Measurements from ENCODE around the gene GMFB.
"Not testable (repeated sequence)": the region's sequence is repeated elsewhere in the genome, so short reads cannot be mapped to it uniquely, and the experiment has no call there.

Gene GMFB

DNA sequence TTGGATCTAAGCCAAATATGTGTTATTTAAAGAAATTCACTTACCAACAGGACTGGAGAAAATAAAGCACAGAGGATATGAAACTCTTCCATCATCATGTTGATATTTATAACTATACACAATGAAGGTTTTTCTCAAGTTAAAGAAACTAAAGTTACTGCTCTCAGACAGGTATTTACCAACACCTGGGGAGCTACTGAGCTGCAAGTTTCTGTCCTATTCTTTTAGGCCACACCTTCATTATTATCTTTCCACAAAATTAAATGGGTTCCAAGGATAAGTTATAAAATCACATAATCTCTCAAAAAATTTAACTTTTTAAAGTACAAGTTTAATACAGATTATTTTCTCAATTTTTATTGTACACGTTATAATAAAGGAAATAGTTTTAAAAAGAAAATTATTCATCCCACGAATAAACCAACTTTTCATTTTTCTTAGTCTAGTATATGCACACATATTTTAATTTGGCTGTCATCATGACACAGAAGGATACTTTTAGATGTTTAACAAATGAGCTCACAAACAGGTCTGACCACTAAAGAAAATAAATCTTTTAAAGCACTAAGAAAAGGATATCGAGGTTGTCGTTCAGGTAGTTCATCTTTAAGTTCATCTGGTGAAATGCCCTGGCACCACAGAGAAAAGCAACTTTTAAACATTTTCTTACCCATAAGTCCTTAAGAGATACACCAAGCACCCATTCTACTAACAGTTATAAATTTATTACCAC is 7.8 kb downstream of the GMFB start:
- H3K4me3 Mint-ChIP-seq = no peak overlapping the region

DNA sequence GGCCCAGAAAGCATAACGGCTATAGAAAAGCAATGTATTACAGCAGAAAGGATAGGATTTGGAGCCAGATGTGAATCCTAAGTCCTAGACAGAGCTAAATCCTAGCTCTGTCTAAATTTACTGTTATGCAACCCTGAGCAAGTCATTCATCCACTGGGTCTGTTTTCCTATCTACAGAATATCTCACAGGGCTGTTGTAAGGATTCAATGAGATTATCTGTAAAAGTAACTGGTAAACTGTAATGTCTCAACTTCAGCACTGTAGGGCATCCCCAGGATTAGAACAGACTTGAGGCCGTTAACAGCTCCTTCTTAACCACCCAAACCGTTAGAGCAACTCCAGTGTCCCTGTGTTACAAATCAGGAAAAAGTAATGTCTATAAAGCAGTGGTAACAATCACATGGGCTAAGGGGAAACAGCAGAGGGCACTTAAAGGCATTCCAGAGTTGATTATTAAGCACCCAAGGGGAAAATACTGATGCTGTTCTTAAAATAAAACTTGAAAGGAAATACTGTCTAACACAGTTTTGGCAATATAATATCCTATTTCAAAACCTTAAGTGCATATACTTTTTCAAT is 10.1 kb downstream of the GMFB start:
- Mint-ChIP-seq H3K36me3 (peaks cover 53% of the 10 kb centered on the region), H3K9me3 (peaks cover 2% of the 10 kb centered on the region), H3K27ac (no peak overlapping the region), H3K4me1 (peaks cover 17% of the 10 kb centered on the region), H3K27me3 (no peaks in the 10 kb centered on the region), H3K4me3 (no peak overlapping the region)
- ATAC-seq = no peak

More for the DNA sequence above, 7.8 kb downstream of the GMFB start:
- ATAC-seq = no peak
- peaks cover 36% of the 10 kb centered on the region for H3K36me3 Mint-ChIP-seq
- no peaks in the 10 kb centered on the region for H3K27me3 Mint-ChIP-seq
- no peak overlapping the region for H3K27ac Mint-ChIP-seq
- H3K9me3 Mint-ChIP-seq = peaks cover 2% of the 10 kb centered on the region
- peaks cover 40% of the 10 kb centered on the region for H3K4me1 Mint-ChIP-seq

DNA sequence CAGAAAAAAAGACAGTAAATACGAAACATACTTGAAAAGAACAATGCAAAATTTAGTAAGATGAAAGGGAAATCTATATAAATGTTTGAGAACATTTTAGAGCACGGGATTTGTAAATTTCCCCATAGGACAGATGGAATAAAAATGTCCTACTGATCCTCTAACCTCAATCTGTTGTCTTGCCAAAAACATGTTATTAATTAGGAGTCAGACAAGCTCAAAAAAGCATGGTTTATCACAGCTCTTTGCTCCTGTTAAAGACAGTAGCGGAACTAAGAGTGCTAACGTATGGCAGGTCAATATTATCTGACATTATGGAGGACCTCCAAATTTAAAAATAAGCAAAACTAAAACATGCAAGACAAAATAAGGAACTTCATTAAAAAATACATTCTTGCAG is 12.9 kb downstream of the GMFB start:
- H3K4me3 Mint-ChIP-seq = no peak overlapping the region
- H3K27me3 Mint-ChIP-seq = no peaks in the 10 kb centered on the region
- ATAC-seq = no peak
- no peaks in the 10 kb centered on the region for H3K4me1 Mint-ChIP-seq
- no peaks in the 10 kb centered on the region for H3K9me3 Mint-ChIP-seq
- peaks cover 58% of the 10 kb centered on the region for H3K36me3 Mint-ChIP-seq
- H3K27ac Mint-ChIP-seq = no peak overlapping the region

DNA sequence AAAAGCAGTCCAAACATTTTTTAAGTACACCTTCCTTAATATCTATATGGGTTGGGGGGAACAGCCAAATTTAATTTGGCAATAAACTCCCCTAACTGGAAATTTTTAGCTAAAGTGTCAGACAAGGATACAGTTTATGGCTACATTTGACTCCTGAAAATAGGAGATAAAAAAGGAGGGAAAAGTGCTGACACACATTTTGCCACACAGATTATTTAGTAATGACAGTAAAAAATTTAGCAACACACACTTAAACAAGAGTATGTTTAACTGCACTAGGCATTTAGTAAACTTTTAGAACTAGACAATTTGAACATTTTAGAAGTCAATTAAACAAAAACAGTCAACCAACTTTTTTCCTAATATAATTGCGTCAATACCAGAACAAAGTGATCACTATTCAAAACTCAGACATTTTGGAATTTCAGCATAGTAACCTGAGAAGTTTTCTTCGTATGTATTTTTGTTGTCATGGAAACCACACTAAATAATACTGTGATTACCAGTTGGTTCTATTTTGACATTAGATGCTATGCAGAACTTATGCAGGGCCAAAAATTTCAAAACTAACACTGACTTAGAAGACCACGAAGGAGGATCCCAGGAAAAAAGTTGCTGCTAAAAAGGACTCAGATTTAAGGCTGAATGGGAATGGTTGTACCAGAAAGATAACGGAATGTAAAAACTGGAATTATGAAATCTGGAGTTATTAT is 13.4 kb downstream of the GMFB start:
- Mint-ChIP-seq H3K9me3 (no peaks in the 10 kb centered on the region), H3K4me1 (no peaks in the 10 kb centered on the region), H3K27me3 (no peaks in the 10 kb centered on the region), H3K4me3 (no peak overlapping the region), H3K27ac (no peak overlapping the region), H3K36me3 (peaks cover 62% of the 10 kb centered on the region)
- ATAC-seq = no peak

DNA sequence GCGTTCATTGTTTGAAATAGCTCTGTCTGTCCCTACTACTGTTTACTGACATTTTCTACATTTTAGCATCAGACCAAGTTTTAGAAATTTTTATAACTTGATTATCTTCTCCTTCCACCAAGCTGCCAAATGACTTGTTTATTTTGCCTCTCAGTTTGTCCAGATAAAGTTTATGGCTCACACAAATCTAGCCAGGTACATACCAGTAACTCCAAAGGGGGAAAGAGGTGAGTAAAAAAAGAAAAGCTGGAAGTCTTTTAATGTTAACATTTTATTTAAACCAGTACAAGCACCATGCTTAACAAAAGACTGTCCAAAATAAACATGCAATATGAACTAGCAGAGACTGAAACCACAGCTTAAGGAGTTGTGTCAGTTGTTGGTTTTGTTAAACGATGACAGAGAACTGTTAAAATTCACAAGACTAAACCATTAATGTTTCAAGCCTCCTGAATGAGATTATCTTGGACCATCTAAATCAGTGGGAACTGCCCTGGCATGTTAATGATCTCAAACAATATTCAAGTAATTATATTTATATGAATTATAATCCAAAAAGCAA is 14.5 kb downstream of the GMFB start:
- Mint-ChIP-seq H3K27ac (no peak overlapping the region), H3K27me3 (no peaks in the 10 kb centered on the region), H3K4me3 (no peak overlapping the region), H3K9me3 (no peaks in the 10 kb centered on the region), H3K4me1 (no peaks in the 10 kb centered on the region), H3K36me3 (peaks cover 70% of the 10 kb centered on the region)
- ATAC-seq = no peak

DNA sequence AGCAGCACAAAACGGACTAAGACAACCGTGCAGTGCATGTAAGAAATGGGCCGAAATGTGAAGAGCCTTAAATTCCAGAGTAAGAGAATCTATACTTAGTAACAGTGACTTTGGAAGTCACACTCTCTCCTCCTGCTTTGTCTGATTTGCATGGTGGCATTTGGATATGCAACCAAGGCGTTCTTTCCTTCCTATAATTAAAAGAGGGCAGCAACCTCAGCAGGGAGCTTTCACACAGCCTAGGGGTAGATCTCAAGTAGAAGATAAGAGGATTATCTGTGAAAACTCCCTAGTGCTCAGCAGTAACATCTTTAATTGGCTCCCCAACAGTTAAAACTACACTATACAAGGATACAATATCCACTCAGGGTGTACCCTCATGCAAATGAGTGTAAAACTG is 16.5 kb downstream of the GMFB start:
- H3K4me1 Mint-ChIP-seq = no peaks in the 10 kb centered on the region
- H3K36me3 Mint-ChIP-seq = peaks cover 65% of the 10 kb centered on the region
- peaks cover 6% of the 10 kb centered on the region for H3K9me3 Mint-ChIP-seq
- H3K27ac Mint-ChIP-seq = no peak overlapping the region
- ATAC-seq = no peak
- no peaks in the 10 kb centered on the region for H3K27me3 Mint-ChIP-seq
- H3K4me3 Mint-ChIP-seq = no peak overlapping the region

DNA sequence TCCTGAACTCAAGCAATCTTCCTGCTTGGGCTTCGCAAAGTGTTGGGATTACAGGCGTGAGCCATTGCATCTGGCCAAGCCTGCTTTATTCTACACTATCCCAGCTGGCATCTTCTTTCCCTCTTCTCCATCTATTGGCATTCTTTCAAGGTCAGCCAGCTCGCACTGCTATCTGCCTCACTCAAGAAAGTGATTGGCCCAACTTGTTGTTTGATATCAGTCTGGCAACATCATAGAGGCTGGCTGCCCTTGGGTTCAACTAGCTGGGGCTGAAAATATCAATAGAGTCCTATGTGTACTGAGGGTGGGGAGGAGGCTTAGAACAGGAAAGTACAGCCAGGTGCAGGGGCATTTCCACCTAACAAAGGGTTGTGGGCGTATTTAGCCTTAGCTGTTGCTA is 17.1 kb downstream of the GMFB start:
- ATAC-seq = no peak
- H3K27ac Mint-ChIP-seq = no peak overlapping the region
- H3K27me3 Mint-ChIP-seq = no peaks in the 10 kb centered on the region
- peaks cover 7% of the 10 kb centered on the region for H3K9me3 Mint-ChIP-seq
- H3K36me3 Mint-ChIP-seq = peaks cover 68% of the 10 kb centered on the region
- no peaks in the 10 kb centered on the region for H3K4me1 Mint-ChIP-seq
- H3K4me3 Mint-ChIP-seq = no peak overlapping the region

DNA sequence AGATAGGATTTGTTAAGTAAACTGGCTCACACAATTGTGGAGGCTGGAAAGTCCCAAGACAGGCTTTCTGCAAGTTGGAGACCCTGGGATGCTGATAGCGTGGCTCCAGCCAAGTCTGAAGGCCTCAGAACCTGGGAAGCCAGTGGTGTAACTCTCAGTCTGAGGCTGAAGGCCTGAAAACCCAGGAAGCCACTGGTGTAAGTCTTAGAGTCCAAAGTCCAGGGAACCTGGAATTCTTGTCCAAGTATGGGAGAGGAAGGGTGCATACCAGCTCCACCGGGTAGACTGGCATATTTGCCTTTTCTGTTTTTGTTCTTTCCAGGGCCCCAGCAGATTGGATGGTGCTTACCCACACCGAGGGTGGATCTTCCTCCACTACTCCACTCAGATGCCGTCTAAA is 18.1 kb downstream of the GMFB start:
- Mint-ChIP-seq H3K4me1 (no peaks in the 10 kb centered on the region), H3K9me3 (peaks cover 7% of the 10 kb centered on the region), H3K27me3 (no peaks in the 10 kb centered on the region), H3K4me3 (no peak overlapping the region), H3K27ac (no peak overlapping the region), H3K36me3 (peaks cover 58% of the 10 kb centered on the region)
- no peak for ATAC-seq

DNA sequence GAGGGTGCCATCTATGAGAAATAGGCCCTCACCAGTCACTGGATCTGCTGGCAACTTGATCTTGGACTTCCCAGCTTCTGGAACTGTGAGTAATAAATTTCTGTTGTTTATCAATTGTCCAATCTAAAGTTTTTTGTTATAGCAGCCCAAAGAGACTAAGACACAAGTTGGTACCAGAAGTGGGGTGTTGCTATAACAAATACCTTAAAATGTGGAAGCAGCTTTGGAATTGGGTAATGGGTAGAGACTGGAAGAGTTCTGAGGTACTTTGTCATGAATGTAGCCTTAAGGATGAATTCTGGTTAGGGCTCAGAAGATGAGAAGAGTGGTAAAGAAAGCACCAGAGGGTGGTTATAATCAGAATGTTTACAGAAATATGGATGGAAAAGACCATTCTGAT is 21.5 kb downstream of the GMFB start:
- peaks cover 7% of the 10 kb centered on the region for H3K9me3 Mint-ChIP-seq
- no peaks in the 10 kb centered on the region for H3K4me1 Mint-ChIP-seq
- H3K4me3 Mint-ChIP-seq = no peak overlapping the region
- ATAC-seq = no peak
- no peaks in the 10 kb centered on the region for H3K27me3 Mint-ChIP-seq
- H3K27ac Mint-ChIP-seq = no peak overlapping the region
- H3K36me3 Mint-ChIP-seq = peaks cover 33% of the 10 kb centered on the region

DNA sequence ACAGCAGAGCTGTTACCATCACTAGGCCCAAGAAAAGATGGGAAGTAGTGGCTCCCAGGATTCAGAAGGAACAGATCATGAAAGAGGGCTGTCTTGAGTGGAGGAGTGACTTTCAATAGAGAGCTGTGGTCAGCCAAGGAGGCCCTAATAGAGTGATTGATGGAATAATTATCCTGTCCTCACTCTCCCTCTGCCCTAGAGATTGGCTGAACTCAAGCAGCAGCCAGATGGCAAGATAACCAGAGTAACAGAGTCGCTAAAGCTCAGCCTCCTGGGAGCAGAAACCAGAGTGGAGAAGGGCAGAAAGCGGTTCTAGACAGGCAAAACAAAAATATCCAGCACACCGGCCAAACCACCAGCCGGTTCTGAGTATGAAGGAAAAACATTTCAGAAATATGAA is 23.1 kb downstream of the GMFB start:
- Mint-ChIP-seq H3K36me3 (peaks cover 24% of the 10 kb centered on the region), H3K4me1 (no peaks in the 10 kb centered on the region), H3K27ac (no peak overlapping the region), H3K9me3 (peaks cover 7% of the 10 kb centered on the region), H3K4me3 (no peak overlapping the region), H3K27me3 (no peaks in the 10 kb centered on the region)
- ATAC-seq = no peak

DNA sequence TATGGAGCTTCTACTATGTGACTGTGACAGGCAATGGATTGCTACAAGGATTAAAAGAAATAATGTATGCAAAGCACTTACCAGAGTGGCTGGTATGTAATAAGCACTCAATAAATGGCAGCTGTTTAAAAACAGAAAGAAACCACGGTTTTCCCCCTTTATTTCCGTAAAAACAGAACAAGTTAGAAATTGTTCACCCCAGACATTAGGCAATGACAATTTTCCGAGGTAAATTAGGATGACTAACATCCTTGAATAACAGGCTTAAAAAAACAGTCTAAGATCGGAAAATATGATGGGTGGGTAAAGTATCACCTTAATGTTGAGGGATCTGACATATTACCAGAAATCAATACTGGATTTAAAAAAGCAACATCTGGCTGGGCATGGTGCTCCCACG is 26.7 kb downstream of the GMFB start:
- H3K36me3 Mint-ChIP-seq = peaks cover 7% of the 10 kb centered on the region
- H3K4me3 Mint-ChIP-seq = no peak overlapping the region
- H3K27me3 Mint-ChIP-seq = no peaks in the 10 kb centered on the region
- no peak overlapping the region for H3K27ac Mint-ChIP-seq
- H3K4me1 Mint-ChIP-seq = no peaks in the 10 kb centered on the region
- ATAC-seq = no peak
- peaks cover 17% of the 10 kb centered on the region for H3K9me3 Mint-ChIP-seq

DNA sequence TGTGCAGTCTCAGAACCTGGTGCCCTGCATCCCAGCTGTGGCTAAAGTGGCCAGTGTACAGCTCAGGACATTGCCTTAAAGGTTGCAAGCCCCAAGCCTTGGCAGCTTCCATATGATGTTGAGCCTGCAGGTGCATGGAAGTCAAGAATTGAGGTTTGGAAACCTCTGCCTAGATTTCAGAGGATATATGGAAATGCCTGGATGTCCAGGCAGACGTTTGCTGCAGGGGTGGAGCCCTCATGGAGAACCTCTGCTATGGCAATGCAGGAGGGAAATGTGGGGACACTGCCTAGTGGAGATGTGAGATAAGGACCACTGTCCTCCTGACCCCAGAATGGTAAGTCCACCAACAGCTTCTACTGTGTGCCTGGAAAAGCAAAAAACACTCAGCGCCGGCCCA is 29.7 kb downstream of the GMFB start:
- Mint-ChIP-seq H3K4me1 (no peaks in the 10 kb centered on the region), H3K4me3 (no peak overlapping the region), H3K27ac (no peak overlapping the region), H3K9me3 (peaks cover 17% of the 10 kb centered on the region), H3K36me3 (peaks cover 5% of the 10 kb centered on the region), H3K27me3 (no peaks in the 10 kb centered on the region)
- ATAC-seq = no peak

DNA sequence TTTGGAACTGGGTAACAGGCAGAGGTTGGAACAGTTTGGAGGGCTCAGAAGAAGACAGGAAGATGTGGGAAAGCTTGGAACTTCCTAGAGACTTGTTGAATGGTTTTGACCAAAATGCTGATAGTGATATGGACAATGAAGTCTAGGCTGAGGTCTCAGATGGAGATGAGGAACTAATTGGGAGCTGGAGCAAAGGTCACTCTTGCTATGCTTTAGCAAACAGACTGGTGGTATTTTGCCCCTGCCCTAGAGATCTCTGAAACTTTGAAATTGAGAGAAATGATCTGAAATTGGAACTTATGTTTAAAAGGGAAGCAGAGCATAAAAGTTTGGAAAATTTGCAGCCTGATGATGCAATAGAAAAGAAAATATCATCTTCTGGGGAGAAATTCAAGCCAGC is 30.2 kb downstream of the GMFB start:
- H3K4me3 Mint-ChIP-seq = not testable (repeated sequence)

DNA sequence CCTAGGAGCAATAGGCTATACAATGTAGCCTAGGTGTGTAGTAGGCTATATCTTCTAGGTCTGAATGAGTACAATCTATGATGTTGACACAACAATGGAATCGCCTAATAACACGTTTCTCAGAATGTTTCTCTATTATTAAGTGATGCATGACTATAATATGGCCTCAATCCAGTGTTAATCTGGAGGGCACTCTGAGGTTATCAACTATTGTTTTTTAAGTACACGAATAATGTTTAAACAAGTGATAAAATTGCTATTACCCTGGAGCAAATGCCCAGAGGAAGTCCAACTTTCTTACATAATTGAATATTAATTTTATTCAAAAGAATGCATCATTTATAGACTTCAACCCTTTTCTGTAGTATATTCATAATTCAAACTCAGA is 31.2 kb downstream of the GMFB start:
- Mint-ChIP-seq H3K27ac (no peak overlapping the region), H3K36me3 (peaks cover 5% of the 10 kb centered on the region), H3K27me3 (no peaks in the 10 kb centered on the region), H3K4me3 (no peak overlapping the region), H3K4me1 (no peaks in the 10 kb centered on the region), H3K9me3 (peaks cover 17% of the 10 kb centered on the region)
- no peak for ATAC-seq

More for the DNA sequence above, 30.2 kb downstream of the GMFB start:
- not testable (repeated sequence) for ATAC-seq, H3K36me3 Mint-ChIP-seq, H3K27ac Mint-ChIP-seq, H3K4me1 Mint-ChIP-seq, H3K27me3 Mint-ChIP-seq
- peaks cover 17% of the 10 kb centered on the region for H3K9me3 Mint-ChIP-seq

DNA sequence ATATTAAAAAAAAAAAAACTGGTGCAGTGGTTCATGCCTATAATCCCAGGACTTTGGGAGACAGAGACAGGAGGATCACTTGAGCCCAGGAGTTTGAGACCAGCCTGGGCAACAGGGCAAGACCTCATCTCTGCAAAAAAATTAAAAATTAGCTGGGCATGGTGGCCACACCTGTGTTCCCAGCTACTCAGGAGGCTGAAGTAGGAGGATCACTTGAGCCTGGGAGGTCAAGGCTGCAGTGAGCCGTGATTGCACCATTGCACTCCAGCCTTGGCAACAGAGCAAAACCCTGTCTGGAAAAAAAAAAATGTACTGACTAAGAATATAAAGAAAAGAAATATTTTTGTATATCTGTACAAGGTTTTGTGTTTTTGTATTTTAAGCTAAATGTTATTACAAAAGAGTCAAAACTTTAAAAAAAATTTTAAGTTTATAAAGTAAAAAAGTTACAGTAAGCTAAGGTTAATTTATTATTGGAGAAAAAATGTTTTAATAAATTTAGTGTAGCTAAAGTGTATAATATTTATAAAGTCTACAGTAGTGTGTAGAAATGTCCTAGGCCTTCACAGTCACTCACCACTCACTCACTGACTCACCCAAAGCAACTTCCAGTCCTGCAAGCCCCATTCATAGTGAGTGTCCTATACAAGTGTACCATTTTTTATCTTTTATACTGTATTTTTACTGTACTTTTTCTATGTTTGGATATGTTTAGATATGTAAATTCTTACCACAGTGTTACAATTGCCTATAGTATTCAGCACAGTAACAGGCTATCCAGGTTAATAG is 31.8 kb downstream of the GMFB start:
- H3K4me3 Mint-ChIP-seq, ATAC-seq, H3K27ac Mint-ChIP-seq, H3K4me1 Mint-ChIP-seq, H3K27me3 Mint-ChIP-seq, H3K36me3 Mint-ChIP-seq: not testable (repeated sequence)
- peaks cover 17% of the 10 kb centered on the region for H3K9me3 Mint-ChIP-seq

Data from stimulated activated memory B cell treated with anti-CD40 and anti-IgM and Interleukin-4, amounts not matched to agents 10 μg/mL and 1 μg/mL and 100 μg/mL, for 72 hours (primary cell).